ENCODE measurements around the gene ALG13. TPM values are rescaled to one million over a fixed set of nuclear protein-coding genes. Genes with fewer than 3 reads are reported as not detected.
"Not testable (repeated sequence)": the region's sequence is repeated elsewhere in the genome, so short reads cannot be mapped to it uniquely, and the experiment has no call there.

The ALG13 gene
- total RNA-seq, 1 donor from 2014 or later = 27.7 TPM

GRCh38 chrX:111743316-111743715 is 62.3 kb downstream of the ALG13 start:
- peaks cover 2 to 8% (median 6%) of the 10 kb centered on the region in 3 donors for H3K36me3 ChIP-seq (ENCODE audit: control insufficient read depth in 3 of 3, insufficient read depth in 3 of 3, low read length in 3 of 3)

GRCh38 chrX:111756486-111756885 is 75.5 kb downstream of the ALG13 start:
- no peak overlapping the region for H3K27ac ChIP-seq (ENCODE audit: low read depth, low read length)
- no peaks in the 10 kb centered on the region for H3K36me3 ChIP-seq (ENCODE audit: control insufficient read depth in 3 of 3, insufficient read depth in 3 of 3, low read length in 3 of 3)
- peaks cover 0 to 2% (median 0%) of the 10 kb centered on the region in 3 donors for H3K27me3 ChIP-seq (ENCODE audit: control insufficient read depth in 3 of 3, insufficient read depth in 3 of 3, low read length in 3 of 3)
- H3K4me1 ChIP-seq (ENCODE audit: control insufficient read depth in 3 of 3, insufficient read depth in 3 of 3, low read length in 3 of 3) = no peaks in the 10 kb centered on the region
- H3K9me3 ChIP-seq (ENCODE audit: control insufficient read depth in 3 of 3, low read length in 3 of 3) = no peaks in the 10 kb centered on the region
- no peak overlapping the region for H3K9ac ChIP-seq (ENCODE audit: low read depth in 1 of 3, low read length in 3 of 3)
- H3K4me3 ChIP-seq (ENCODE audit: low read length in 3 of 3) = no peak overlapping the region

More at GRCh38 chrX:111743316-111743715, 62.3 kb downstream of the ALG13 start:
- no peaks in the 10 kb centered on the region for H3K4me1 ChIP-seq (ENCODE audit: control insufficient read depth in 3 of 3, insufficient read depth in 3 of 3, low read length in 3 of 3)
- H3K27ac ChIP-seq (ENCODE audit: low read depth, low read length) = no peak overlapping the region
- H3K4me3 ChIP-seq (ENCODE audit: low read length in 3 of 3) = no peak overlapping the region
- no peaks in the 10 kb centered on the region for H3K9me3 ChIP-seq (ENCODE audit: control insufficient read depth in 3 of 3, low read length in 3 of 3)
- H3K9ac ChIP-seq (ENCODE audit: low read depth in 1 of 3, low read length in 3 of 3) = no peak overlapping the region
- H3K27me3 ChIP-seq (ENCODE audit: control insufficient read depth in 3 of 3, insufficient read depth in 3 of 3, low read length in 3 of 3) = no peaks in the 10 kb centered on the region

GRCh38 chrX:111759686-111760085 is 78.7 kb downstream of the ALG13 start:
- Histone ChIP-seq H3K27me3 (ENCODE audit: control insufficient read depth in 3 of 3, insufficient read depth in 3 of 3, low read length in 3 of 3) (peaks cover 0 to 2% (median 0%) of the 10 kb centered on the region in 3 donors), H3K27ac (ENCODE audit: low read depth, low read length) (no peak overlapping the region), H3K4me1 (ENCODE audit: control insufficient read depth in 3 of 3, insufficient read depth in 3 of 3, low read length in 3 of 3) (no peaks in the 10 kb centered on the region), H3K36me3 (ENCODE audit: control insufficient read depth in 3 of 3, insufficient read depth in 3 of 3, low read length in 3 of 3) (no peaks in the 10 kb centered on the region), H3K9ac (ENCODE audit: low read depth in 1 of 3, low read length in 3 of 3) (no peak overlapping the region), H3K4me3 (ENCODE audit: low read length in 3 of 3) (no peak overlapping the region), H3K9me3 (ENCODE audit: control insufficient read depth in 3 of 3, low read length in 3 of 3) (no peaks in the 10 kb centered on the region)

- no peak overlapping the region for H3K27ac ChIP-seq (ENCODE audit: low read depth, low read length)
- H3K4me3 ChIP-seq (ENCODE audit: low read length in 3 of 3) = no peak overlapping the region
- H3K9ac ChIP-seq (ENCODE audit: low read depth in 1 of 3, low read length in 3 of 3) = no peak overlapping the region
- H3K4me1 ChIP-seq (ENCODE audit: control insufficient read depth in 3 of 3, insufficient read depth in 3 of 3, low read length in 3 of 3) = no peaks in the 10 kb centered on the region
- no peaks in the 10 kb centered on the region for H3K9me3 ChIP-seq (ENCODE audit: control insufficient read depth in 3 of 3, low read length in 3 of 3)
- H3K36me3 ChIP-seq (ENCODE audit: control insufficient read depth in 3 of 3, insufficient read depth in 3 of 3, low read length in 3 of 3) = no peaks in the 10 kb centered on the region
- peaks cover 0 to 2% (median 0%) of the 10 kb centered on the region in 3 donors for H3K27me3 ChIP-seq (ENCODE audit: control insufficient read depth in 3 of 3, insufficient read depth in 3 of 3, low read length in 3 of 3)
Observed at GRCh38 chrX:111761578-111762135, 80.7 kb downstream of the ALG13 start.

- no peak overlapping the region for H3K27ac ChIP-seq (ENCODE audit: low read depth, low read length)
- no peak overlapping the region for H3K4me3 ChIP-seq (ENCODE audit: low read length in 3 of 3)
- no peaks in the 10 kb centered on the region for H3K27me3 ChIP-seq (ENCODE audit: control insufficient read depth in 3 of 3, insufficient read depth in 3 of 3, low read length in 3 of 3)
- H3K9ac ChIP-seq (ENCODE audit: low read depth in 1 of 3, low read length in 3 of 3) = no peak overlapping the region
- H3K36me3 ChIP-seq (ENCODE audit: control insufficient read depth in 3 of 3, insufficient read depth in 3 of 3, low read length in 3 of 3) = no peaks in the 10 kb centered on the region
- H3K4me1 ChIP-seq (ENCODE audit: control insufficient read depth in 3 of 3, insufficient read depth in 3 of 3, low read length in 3 of 3) = no peaks in the 10 kb centered on the region
- H3K9me3 ChIP-seq (ENCODE audit: control insufficient read depth in 3 of 3, low read length in 3 of 3) = no peaks in the 10 kb centered on the region
Observed at GRCh38 chrX:111778591-111778990, 97.6 kb downstream of the ALG13 start.

GRCh38 chrX:111779582-111779981 is 98.6 kb downstream of the ALG13 start:
- H3K36me3 ChIP-seq (ENCODE audit: control insufficient read depth in 3 of 3, insufficient read depth in 3 of 3, low read length in 3 of 3) = no peaks in the 10 kb centered on the region
- H3K4me3 ChIP-seq (ENCODE audit: low read length in 3 of 3) = no peak overlapping the region
- no peaks in the 10 kb centered on the region for H3K9me3 ChIP-seq (ENCODE audit: control insufficient read depth in 3 of 3, low read length in 3 of 3)
- H3K4me1 ChIP-seq (ENCODE audit: control insufficient read depth in 3 of 3, insufficient read depth in 3 of 3, low read length in 3 of 3) = no peaks in the 10 kb centered on the region
- no peak overlapping the region for H3K27ac ChIP-seq (ENCODE audit: low read depth, low read length)
- H3K9ac ChIP-seq (ENCODE audit: low read depth in 1 of 3, low read length in 3 of 3) = no peak overlapping the region
- no peaks in the 10 kb centered on the region for H3K27me3 ChIP-seq (ENCODE audit: control insufficient read depth in 3 of 3, insufficient read depth in 3 of 3, low read length in 3 of 3)

- Histone ChIP-seq H3K27ac (ENCODE audit: low read depth, low read length) (no peak overlapping the region), H3K4me3 (ENCODE audit: low read length in 3 of 3) (no peak overlapping the region), H3K9me3 (ENCODE audit: control insufficient read depth in 3 of 3, low read length in 3 of 3) (no peaks in the 10 kb centered on the region), H3K27me3 (ENCODE audit: control insufficient read depth in 3 of 3, insufficient read depth in 3 of 3, low read length in 3 of 3) (no peaks in the 10 kb centered on the region), H3K4me1 (ENCODE audit: control insufficient read depth in 3 of 3, insufficient read depth in 3 of 3, low read length in 3 of 3) (no peaks in the 10 kb centered on the region), H3K36me3 (ENCODE audit: control insufficient read depth in 3 of 3, insufficient read depth in 3 of 3, low read length in 3 of 3) (no peaks in the 10 kb centered on the region), H3K9ac (ENCODE audit: low read depth in 1 of 3, low read length in 3 of 3) (no peak overlapping the region)
Observed at GRCh38 chrX:111784667-111785066, 103.7 kb downstream of the ALG13 start.

- not testable (repeated sequence) for H3K4me3 ChIP-seq (ENCODE audit: low read length in 3 of 3); H3K9me3 ChIP-seq (ENCODE audit: control insufficient read depth in 3 of 3, low read length in 3 of 3); H3K36me3 ChIP-seq (ENCODE audit: control insufficient read depth in 3 of 3, insufficient read depth in 3 of 3, low read length in 3 of 3); H3K27me3 ChIP-seq (ENCODE audit: control insufficient read depth in 3 of 3, insufficient read depth in 3 of 3, low read length in 3 of 3); H3K9ac ChIP-seq (ENCODE audit: low read depth in 1 of 3, low read length in 3 of 3); H3K27ac ChIP-seq (ENCODE audit: low read depth, low read length); H3K4me1 ChIP-seq (ENCODE audit: control insufficient read depth in 3 of 3, insufficient read depth in 3 of 3, low read length in 3 of 3)
Observed at GRCh38 chrX:111790054-111790453, 109.1 kb downstream of the ALG13 start.

Small RNA genes lying within 50 kb of the gene (small RNA-seq; reads per million reads assigned to genes)
- not detected for gene RNA5SP512

Other genes with a start within 250 kb of the ALG13 start
- gene SERTM2, start 169.5 kb upstream of the ALG13 start, total RNA-seq = 0.52 TPM
- gene TRPC5OS, start 195.0 kb downstream of the ALG13 start, total RNA-seq = not detected